ENCODE measurements around the gene SRMS.
"Not testable (repeated sequence)": the region's sequence is repeated elsewhere in the genome, so short reads cannot be mapped to it uniquely, and the experiment has no call there.

Gene SRMS

DNA sequence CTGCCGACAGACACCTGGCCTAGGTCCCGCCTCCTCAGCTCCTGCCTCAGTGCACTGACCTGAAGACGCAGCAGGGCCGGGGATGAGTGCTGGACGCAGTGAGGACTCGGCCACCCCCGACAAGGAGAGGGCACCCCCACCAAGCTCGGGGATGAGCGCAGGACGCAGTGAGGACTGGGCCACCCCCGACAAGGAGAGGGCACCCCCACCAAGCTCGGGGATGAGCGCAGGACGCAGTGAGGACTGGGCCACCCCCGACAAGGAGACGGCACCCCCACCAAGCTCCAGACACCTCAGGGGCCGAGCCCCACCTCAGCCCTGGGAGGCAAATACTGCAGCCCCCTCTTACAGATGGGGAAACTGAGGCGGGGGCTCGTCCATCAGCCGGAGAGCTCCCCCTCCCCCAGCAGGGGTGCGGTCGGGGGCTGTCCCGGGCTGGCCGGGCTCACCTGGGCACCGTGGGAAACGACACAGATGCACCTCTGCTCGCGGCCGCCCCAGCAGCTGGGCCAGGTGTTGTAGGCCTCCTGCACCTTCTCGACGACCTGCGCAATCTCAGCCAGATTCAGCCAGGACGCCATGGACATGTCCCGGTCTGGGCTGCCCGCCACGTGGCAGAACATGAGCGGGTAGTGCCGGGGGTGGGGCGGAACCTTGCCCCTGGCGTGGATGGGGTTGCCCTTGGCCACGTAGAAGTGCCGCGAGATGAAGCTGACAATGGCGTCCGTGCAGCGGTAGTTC lies 19.0 kb upstream of the SRMS start:
- DNase-seq (ENCODE audit: extremely low read depth in 1 of 2, low read depth in 1 of 2), result no peak

DNA sequence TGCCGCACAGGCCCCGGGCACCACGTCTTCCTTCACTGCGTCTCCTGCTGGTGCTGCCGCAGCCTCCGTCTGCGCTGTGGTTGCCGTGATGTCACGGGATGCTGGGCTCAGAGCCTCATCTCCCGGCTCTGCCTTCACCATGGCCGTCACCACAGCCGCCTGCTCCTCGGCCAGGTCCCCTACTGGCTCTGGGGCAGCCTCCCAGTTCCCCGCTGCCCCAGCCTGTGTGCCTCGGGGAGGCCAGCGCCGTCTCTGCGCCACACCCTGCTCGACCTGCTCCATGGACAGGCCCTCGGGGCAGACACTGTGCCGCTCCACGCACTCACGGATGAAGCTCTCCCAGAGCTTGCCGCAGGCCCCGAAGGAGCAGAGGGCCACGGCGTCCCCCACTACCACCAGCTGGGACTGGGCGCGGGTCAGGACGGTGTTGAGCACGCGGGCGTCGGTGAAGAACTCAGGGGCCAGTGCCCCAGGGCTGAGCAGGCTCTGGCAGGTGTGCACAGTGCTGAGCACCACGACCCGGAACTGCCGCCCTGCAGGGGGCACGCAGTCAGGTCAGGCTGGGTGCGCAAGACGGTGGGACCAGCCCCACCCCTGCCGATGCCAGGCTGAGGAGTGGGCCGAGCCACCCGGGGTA lies 18.3 kb upstream of the SRMS start:
- DNase-seq (ENCODE audit: extremely low read depth in 1 of 2, low read depth in 1 of 2), result no peak

DNA sequence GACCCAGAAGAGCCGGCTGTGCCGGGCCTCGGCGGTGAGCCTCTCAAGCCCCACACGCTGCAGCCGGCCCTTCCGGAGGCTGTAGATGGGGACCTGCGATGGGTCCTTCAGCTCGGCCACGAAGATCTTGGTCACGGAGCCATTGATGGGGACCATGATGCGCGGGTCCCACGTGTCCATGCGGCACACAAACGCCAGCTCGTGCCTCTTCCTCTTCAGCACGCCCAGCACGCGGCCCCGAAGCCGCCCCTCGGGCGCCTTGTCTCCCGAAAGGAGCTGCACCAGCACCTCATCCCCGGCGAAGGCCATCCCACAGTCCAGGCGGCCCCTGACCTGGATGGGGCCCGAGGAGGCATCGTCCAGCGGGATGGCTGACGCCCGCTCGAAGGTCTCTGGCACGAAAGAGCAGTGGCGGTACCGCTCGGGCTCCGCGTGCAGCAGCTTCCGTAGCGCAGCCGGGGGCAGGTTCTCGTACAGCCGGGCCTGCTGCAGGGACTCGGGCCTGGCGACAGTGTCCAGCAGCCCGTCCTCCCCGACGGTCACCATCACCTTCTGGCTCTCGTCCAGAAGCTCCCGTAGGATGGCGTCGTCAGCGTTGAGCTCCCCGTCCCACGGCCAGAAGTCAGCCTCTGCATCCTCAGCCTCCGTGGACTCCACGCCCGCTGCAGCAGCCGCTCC lies 17.6 kb upstream of the SRMS start:
- no peak for DNase-seq (ENCODE audit: extremely low read depth in 1 of 2, low read depth in 1 of 2)

DNA sequence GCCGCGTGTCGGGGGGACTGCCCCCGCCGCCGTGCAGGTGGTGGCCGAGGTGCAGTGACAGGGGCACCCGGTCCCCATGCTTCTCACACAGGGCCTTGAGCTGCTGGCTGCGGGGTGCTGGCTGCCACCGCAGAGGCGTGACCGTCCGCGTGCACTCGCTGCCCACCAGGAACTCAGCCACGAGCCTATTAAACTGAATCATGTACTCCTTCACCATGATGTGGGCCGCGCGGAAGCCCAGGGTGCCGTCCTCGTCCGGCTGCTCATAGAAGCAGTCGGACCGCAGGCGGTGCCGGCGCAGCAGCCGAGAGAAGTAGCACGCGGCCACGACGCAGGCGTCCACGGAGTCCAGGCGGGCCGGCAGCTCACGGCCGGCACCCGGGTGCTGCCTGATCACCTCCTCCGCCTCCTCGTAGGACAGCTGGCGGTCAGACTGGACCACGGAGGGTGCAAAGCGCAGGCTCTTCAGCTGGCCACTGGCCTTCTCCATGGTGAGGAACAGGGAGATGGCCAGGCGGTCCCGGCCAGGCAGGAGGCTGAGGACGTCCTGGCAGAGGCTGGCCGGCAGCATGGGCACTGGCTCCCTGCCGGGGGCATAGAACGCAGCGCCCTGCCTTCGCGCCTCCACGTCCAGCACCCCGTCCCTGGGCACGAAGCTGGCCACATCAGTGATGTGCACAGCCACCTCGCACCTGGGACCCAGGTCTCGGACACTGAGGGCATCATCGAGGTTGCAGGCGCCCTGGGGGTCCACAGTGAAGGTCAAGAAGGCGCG lies 16.7 kb upstream of the SRMS start:
- DNase-seq (ENCODE audit: extremely low read depth in 1 of 2, low read depth in 1 of 2), result no peak

DNA sequence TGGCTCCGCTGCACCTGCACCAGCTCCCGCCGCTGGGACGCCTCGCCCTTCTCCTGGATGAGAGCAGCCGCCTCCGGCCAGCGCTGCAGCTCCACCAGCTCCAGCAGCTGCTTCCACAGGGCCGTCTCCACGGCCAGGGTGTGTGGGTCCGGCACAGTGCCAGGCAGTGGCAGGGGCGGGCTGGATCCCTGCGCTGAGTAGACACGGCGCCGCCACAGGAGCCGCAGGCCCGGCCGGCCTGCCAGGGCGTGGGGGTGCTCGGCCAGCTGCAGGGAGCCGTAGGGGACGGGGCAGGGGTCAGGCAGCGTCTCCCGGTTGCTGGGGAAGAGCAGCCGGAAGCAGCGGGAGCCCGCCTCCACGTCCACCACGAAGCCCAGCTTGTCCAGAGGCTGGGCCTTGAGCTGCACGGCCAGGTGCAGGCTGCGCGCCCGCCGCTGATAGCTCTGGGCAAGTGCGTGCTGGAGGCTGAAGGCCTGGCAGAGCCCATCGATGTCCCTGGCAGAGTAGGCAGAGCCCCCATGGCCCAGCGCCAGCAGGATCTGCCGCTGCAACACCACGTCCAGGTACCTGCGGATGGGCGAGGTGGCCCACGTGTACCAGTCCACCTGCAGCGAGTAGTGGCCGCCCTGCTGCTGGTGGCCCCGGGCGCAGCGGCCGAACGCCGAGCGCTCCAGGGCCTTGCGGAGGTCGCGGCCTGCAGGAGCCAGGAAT lies 15.8 kb upstream of the SRMS start:
- DNase-seq (ENCODE audit: extremely low read depth in 1 of 2, low read depth in 1 of 2), result no peak

GRCh38 chr20:63562461-63563224 lies 15.1 kb upstream of the SRMS start:
- no peak for DNase-seq (ENCODE audit: extremely low read depth in 1 of 2, low read depth in 1 of 2)

DNA sequence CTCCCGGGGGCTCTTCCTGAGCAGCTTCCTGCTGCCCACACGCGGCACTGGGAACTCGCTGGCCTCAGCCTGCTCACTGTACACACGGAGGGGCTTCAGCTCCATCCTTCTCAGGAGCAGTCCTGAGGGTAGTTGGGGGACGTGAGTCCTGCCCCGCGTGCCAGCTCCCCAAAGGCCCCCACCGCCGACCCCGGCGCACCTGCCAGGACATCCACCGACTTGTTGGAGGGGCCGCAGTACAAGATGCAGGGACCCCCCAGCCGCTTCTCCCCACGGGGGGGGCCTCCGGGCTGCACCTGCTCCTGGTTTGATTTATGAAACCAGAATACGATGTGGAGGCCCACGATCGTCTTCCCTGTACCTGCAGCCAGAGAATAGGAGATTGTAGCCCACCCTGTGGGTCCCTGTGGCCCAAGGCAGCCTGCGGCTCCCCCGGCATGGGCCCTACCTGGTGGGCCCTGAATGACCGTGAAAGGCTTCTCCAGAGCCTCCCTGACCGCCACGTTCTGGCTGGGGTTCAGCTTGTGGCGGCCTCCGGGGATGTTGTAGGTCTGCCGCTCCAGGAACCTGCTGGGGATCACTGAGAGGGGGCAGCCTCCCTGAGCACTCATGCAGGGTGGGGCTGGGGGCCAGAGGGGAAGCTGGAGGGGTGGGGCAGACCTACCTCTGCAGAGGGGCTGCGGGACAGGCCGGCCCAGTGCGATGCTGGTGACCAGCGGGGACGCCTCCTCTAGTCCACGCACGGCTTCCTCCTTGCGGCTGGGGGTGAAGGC lies 14.3 kb upstream of the SRMS start:
- no peak for DNase-seq (ENCODE audit: extremely low read depth in 1 of 2, low read depth in 1 of 2)

DNA sequence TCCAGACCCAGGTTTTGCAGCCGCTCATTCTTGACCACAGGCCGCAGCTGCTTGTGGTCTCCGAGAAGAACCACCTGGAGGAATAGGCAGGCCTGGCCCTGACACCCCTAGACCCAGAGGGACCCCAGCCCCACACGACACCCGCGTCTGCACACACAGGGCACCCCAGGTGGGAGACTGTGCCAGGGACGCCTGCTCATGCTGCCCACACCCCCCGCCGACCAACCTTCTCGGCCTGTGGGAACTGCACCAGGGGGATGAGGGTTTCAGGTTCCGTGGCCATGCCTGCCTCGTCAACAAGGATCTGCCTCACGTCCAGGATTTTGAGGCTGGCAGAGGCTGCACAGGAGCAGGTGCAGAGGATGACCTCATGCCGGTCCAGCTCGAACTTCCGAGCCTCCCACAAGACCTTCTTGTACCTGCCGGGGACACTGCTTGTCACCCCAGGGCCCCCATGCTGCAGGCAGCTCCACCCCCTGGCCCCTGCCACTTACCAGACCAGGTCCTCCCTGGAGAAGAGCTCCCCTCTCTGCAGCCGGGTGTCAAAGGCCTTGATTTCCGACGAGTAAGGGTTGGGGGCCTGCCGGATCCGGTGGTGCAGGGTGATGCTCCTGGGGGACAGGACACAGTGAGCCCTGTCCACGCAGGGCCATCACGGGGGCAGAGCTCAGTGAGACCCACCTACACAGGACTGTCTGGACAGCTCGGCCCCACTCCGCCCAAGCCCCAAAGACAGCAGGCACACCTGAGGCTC lies 13.5 kb upstream of the SRMS start:
- no peak for DNase-seq (ENCODE audit: extremely low read depth in 1 of 2, low read depth in 1 of 2)

GRCh38 chr20:63560333-63560805 lies 12.8 kb upstream of the SRMS start:
- no peak for DNase-seq (ENCODE audit: extremely low read depth in 1 of 2, low read depth in 1 of 2)

- not testable (repeated sequence) for DNase-seq (ENCODE audit: extremely low read depth in 1 of 2, low read depth in 1 of 2)
Measured at GRCh38 chr20:63559485-63560332, 12.2 kb upstream of the SRMS start.

- DNase-seq (ENCODE audit: extremely low read depth in 1 of 2, low read depth in 1 of 2), result no peak
Measured at GRCh38 chr20:63558804-63559484, 11.4 kb upstream of the SRMS start.

- no peak for DNase-seq (ENCODE audit: extremely low read depth in 1 of 2, low read depth in 1 of 2)
Measured at GRCh38 chr20:63557481-63557891, 9.9 kb upstream of the SRMS start.

DNA sequence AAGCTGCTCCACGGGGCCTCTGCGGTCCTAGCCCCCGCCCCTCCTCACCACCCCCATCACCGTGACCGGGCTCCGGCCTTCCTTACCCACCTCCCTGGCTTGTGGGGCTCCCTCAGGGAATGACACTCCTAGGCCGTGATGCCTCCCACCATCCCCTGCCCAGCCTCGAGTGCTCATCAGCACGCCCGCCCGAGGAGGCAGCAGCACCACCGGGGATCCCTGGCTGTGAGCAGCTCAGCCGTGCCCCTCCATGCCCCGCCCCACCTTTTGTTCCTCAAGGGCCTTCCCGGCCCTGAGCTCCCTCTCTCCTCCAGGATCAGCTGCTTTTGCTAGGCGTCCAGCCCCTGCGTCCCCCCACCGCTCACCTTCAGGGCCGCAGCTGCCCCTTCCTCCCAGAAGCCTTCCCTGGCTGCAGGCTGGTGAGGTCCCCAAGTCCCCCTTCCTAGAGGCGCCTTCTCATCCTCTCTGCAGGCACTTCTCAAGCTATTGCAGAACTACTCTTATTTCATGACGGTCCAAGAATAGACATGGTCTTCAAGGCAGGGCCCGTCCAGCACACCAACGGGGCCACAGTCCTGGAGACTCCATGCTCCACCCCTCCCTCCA lies 9.4 kb upstream of the SRMS start:
- no peak for DNase-seq (ENCODE audit: extremely low read depth in 1 of 2, low read depth in 1 of 2)

DNA sequence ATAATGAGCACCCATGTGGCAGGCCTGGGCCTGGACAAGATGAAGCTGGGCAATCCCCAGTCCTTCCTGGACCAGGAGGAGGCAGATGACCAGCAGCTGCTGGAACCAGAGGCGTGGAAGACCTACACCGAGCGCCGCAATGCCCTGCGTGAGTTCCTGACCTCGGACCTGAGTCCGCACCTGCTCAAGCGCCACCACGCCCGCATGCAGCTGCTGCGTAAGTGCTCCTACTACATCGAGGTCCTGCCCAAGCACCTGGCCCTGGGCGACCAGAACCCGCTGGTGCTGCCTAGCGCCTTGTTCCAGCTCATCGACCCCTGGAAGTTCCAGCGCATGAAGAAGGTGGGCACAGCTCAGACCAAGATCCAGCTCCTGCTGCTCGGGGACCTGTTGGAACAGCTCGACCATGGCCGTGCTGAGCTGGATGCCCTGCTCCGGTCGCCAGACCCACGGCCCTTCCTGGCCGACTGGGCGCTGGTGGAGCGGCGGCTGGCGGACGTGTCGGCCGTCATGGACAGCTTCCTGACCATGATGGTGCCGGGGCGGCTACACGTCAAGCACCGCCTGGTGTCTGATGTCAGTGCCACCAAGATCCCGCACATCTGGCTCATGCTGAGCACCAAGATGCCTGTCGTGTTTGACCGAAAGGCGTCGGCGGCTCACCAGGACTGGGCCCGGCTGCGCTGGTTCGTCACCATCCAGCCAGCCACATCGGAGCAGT lies 8.3 kb upstream of the SRMS start:
- no peak for DNase-seq (ENCODE audit: extremely low read depth in 1 of 2, low read depth in 1 of 2)

GRCh38 chr20:63554361-63555278 lies 7.1 kb upstream of the SRMS start:
- DNase-seq (ENCODE audit: extremely low read depth in 1 of 2, low read depth in 1 of 2), result no peak

All from activated CD8-positive, alpha-beta memory T cell treated with anti-CD3 and anti-CD28 coated beads for 1 hour (primary cell).